NB4 (cell line): ENCODE results near the gene FASLG.

ENCODE experiments used
- MYC ChIP-seq: IDR thresholded peaks from 2 replicates; pipeline ENCODE4 v1.6.1; 2011; ENCODE audit warnings: low read depth, low read length
- POLR2A ChIP-seq: IDR thresholded peaks from 2 replicates; pipeline ENCODE4 v1.6.1; 2011; ENCODE audit warnings: mild to moderate bottlenecking; ENCODE audit not compliant: insufficient read length; ENCODE audit errors: extremely low read depth
- TF ChIP-seq, protein P1 (sequence below): IDR thresholded peaks from one replicate; pipeline ENCODE4 v1.5.1; 2012; ENCODE audit warnings: low read depth, low read length
- TF ChIP-seq, protein P2 (sequence below): IDR thresholded peaks from 2 replicates; pipeline ENCODE4 v1.6.1; 2011; ENCODE audit warnings: low read depth, low read length

DNA sequence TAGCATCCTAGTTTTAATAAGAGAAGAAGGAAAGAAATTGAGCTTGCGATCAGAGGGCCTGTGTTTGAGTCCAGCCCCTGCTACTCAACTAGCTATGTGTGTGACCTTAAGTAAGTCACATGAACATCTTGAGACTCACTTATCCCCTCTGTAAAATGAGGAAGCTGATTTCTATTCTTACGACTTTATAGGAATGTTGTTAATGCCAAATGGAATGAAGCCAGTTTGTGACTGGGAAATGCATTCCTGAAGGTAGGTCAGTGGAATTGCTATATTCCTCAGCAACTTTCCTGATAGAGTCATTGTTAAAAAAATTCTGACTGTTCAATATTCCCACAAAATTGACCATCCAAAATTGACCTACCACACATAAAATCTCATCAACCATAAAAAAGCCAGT is 14.9 kb downstream of the FASLG start:
- no peak for TF ChIP-seq POLR2A
- TF ChIP-seq, protein P1, sequence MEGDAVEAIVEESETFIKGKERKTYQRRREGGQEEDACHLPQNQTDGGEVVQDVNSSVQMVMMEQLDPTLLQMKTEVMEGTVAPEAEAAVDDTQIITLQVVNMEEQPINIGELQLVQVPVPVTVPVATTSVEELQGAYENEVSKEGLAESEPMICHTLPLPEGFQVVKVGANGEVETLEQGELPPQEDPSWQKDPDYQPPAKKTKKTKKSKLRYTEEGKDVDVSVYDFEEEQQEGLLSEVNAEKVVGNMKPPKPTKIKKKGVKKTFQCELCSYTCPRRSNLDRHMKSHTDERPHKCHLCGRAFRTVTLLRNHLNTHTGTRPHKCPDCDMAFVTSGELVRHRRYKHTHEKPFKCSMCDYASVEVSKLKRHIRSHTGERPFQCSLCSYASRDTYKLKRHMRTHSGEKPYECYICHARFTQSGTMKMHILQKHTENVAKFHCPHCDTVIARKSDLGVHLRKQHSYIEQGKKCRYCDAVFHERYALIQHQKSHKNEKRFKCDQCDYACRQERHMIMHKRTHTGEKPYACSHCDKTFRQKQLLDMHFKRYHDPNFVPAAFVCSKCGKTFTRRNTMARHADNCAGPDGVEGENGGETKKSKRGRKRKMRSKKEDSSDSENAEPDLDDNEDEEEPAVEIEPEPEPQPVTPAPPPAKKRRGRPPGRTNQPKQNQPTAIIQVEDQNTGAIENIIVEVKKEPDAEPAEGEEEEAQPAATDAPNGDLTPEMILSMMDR: no peak
- TF ChIP-seq, protein P2, sequence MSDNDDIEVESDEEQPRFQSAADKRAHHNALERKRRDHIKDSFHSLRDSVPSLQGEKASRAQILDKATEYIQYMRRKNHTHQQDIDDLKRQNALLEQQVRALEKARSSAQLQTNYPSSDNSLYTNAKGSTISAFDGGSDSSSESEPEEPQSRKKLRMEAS: no peak
- TF ChIP-seq MYC: no peak
